PC-3 (cell line): Measurements from ENCODE around the gene UBE2Q2. TPM values are rescaled to one million over a fixed set of nuclear protein-coding genes. Genes with fewer than 3 reads are reported as not detected.
"Not testable (repeated sequence)": the region's sequence is repeated elsewhere in the genome, so short reads cannot be mapped to it uniquely, and the experiment has no call there.

Source experiments
- ATAC-seq: fragments of 200-7000 bp; cut with Tn5 transposase; 2 replicates; pipeline ENCODE4 v1.9.1; 2020; ENCODE audit warnings: mild to moderate bottlenecking, moderate library complexity
- BruUV-seq: library from RNA; stranded (reverse); fragments of 400-500 nt; replicated peaks from 2 replicates; lab custom pipeline; 2021; lab: Mats Ljungman, UMichigan
- CTCF ChIA-PET: fragments of 300-600 bp; sonication (Branson Sonifier 250); formaldehyde crosslinking; loops from one replicate; lab custom pipeline; 2022; ENCODE audit warnings: antibody characterized with exemption; lab: Charles Lee
- POLR2A ChIA-PET: fragments of 300-600 bp; sonication (Branson Sonifier 250); formaldehyde crosslinking; loops from one replicate; lab custom pipeline; 2022; ENCODE audit warnings: antibody characterized with exemption; ENCODE audit not compliant: unreplicated experiment; lab: Charles Lee
- DNase-seq: peaks from one replicate; pipeline ENCODE4 v3.0.0-alpha.2; 2015
- H2AFZ ChIP-seq: fragments of 300-600 bp; sonication (generic); 2 replicates; pipeline ENCODE4 v1.6.0; 2016; ENCODE audit warnings: antibody characterized with exemption, low read length
- H3F3A ChIP-seq: fragments of 300-600 bp; sonication (generic); one replicate; pipeline ENCODE4 v1.6.0; 2017; ENCODE audit warnings: antibody characterized with exemption, low read length, control low read depth, mild to moderate bottlenecking; ENCODE audit not compliant: unreplicated experiment
- H3K27ac ChIP-seq: fragments of 300-600 bp; sonication (generic); 2 replicates; pipeline ENCODE4 v1.5.1; 2016; ENCODE audit warnings: mild to moderate bottlenecking, low read length
- H3K27me3 ChIP-seq: fragments of 300-600 bp; sonication (generic); 2 replicates; pipeline ENCODE4 v1.6.1; 2016; ENCODE audit warnings: low read length, mixed read lengths
- H3K36me3 ChIP-seq: fragments of 300-600 bp; sonication (generic); 2 replicates; pipeline ENCODE4 v1.6.1; 2016; ENCODE audit warnings: low read depth, mixed run types, low read length, mixed read lengths
- H3K4me1 ChIP-seq: fragments of 300-600 bp; sonication (generic); 2 replicates; pipeline ENCODE4 v1.5.1; 2016; ENCODE audit warnings: low read length; ENCODE audit not compliant: insufficient read depth
- H3K4me2 ChIP-seq: fragments of 300-600 bp; sonication (generic); 2 replicates; pipeline ENCODE4 v1.6.0; 2016; ENCODE audit warnings: low read length
- H3K4me3 ChIP-seq: fragments of 300-600 bp; sonication (generic); 2 replicates; pipeline ENCODE4 v1.5.1; 2016; ENCODE audit warnings: mild to moderate bottlenecking, low read length, mixed read lengths
- H3K79me2 ChIP-seq: fragments of 300-600 bp; sonication (generic); 2 replicates; pipeline ENCODE4 v1.6.1; 2017; ENCODE audit warnings: low read length, mixed read lengths
- H3K9ac ChIP-seq: fragments of 300-600 bp; sonication (generic); 2 replicates; pipeline ENCODE4 v1.6.0; 2016; ENCODE audit warnings: mild to moderate bottlenecking, low read length
- H3K9me2 ChIP-seq: fragments of 300-600 bp; sonication (generic); replicated peaks from 2 replicates; pipeline ENCODE4 v1.6.1; 2016; ENCODE audit warnings: mixed run types, low read length, mixed read lengths
- H3K9me3 ChIP-seq: fragments of 300-600 bp; sonication (generic); 2 replicates; pipeline ENCODE4 v1.6.1; 2016; ENCODE audit warnings: low read length, mixed read lengths
- H4K20me1 ChIP-seq: fragments of 300-600 bp; sonication (generic); 2 replicates; pipeline ENCODE4 v1.6.1; 2016; ENCODE audit warnings: low read length, mixed read lengths
- CTCF ChIP-seq: fragments of 300-600 bp; sonication (generic); conservative IDR thresholded peaks from 2 replicates; pipeline ENCODE4 v1.5.1; 2017; ENCODE audit warnings: antibody characterized with exemption, low read depth, mild to moderate bottlenecking, low read length
- EZH2 ChIP-seq: fragments of 300-600 bp; sonication (generic); IDR thresholded peaks from one replicate; pipeline ENCODE4 v1.6.1; 2017; ENCODE audit warnings: antibody characterized with exemption, mild to moderate bottlenecking, low read length; ENCODE audit not compliant: unreplicated experiment
- EZH2phosphoT487 ChIP-seq: fragments of 300-600 bp; sonication (generic); IDR thresholded peaks from 2 replicates; pipeline ENCODE4 v1.6.1; 2018; ENCODE audit warnings: mild to moderate bottlenecking, antibody characterized with exemption, low read length, borderline replicate concordance
- intact Hi-C: fragments of 100-400 bp; cut with micrococcal nuclease; formaldehyde crosslinking; loops from 2 replicates; pipeline ENCODE4 v1.9.0; 2023
- total RNA-seq: library from RNA; depleted of rRNA; stranded (reverse); fragments of >200 nt; gene quantifications from 2 replicates; pipeline ENCODE4 v1.2.3, GENCODE V29; 2014

The UBE2Q2 gene
- total RNA-seq, 1 experiment from 2014 or later = 20.3 TPM

DNA sequence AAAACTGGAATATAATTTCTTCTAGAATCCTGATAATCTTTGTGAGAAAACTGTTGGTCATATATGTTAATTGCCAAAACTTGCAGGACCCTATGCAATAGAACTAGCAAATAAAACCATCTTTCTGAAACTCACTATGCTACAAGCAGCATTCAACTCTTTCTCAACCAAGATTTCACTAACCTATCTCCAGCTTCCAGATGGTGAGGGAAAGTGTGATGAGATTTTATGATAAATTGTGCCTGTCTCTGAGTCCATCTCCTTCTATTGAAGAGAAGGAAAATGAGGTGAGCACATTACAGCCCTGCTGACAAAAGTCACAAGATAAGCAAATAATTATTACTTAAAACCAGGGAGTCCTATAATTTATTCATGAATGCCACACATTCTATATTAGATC, 44.1 kb upstream of the UBE2Q2 start:
- no peaks in the 10 kb centered on the region for H3K36me3 ChIP-seq
- H4K20me1 ChIP-seq = no peaks in the 10 kb centered on the region
- H3K4me2 ChIP-seq = no peak overlapping the region
- ATAC-seq = no peak
- H3K79me2 ChIP-seq = no peaks in the 10 kb centered on the region
- H3K4me1 ChIP-seq = no peaks in the 10 kb centered on the region
- no peak overlapping the region for H3K4me3 ChIP-seq
- H2AFZ ChIP-seq = no peak overlapping the region
- POLR2A ChIA-PET = no interaction called here
- BruUV-seq = no TSS peak
- H3K27me3 ChIP-seq = peaks cover 14% of the 10 kb centered on the region; the same call in 1 of the 2 replicates
- H3F3A ChIP-seq = no peaks in the 10 kb centered on the region
- H3K9me3 ChIP-seq = no peaks in the 10 kb centered on the region
- intact Hi-C loops = no loop called here
- H3K27ac ChIP-seq = no peak overlapping the region
- CTCF ChIA-PET = no interaction called here
- TF ChIP-seq EZH2phosphoT487 = no peak
- TF ChIP-seq CTCF = no peak
- no peak for TF ChIP-seq EZH2
- no peak for DNase-seq
- no peaks in the 10 kb centered on the region for H3K9me2 ChIP-seq
- H3K9ac ChIP-seq = no peak overlapping the region

GRCh38 chr15:75800409-75800808, 42.8 kb upstream of the UBE2Q2 start:
- H3F3A ChIP-seq, H4K20me1 ChIP-seq, H2AFZ ChIP-seq, H3K4me1 ChIP-seq, H3K36me3 ChIP-seq, H3K9ac ChIP-seq, CTCF ChIA-PET, H3K27ac ChIP-seq, DNase-seq, intact Hi-C loops, H3K9me3 ChIP-seq, POLR2A ChIA-PET, H3K4me2 ChIP-seq, BruUV-seq, H3K79me2 ChIP-seq, H3K9me2 ChIP-seq, ATAC-seq, H3K4me3 ChIP-seq: not testable (repeated sequence)
- H3K27me3 ChIP-seq = peaks cover 14% of the 10 kb centered on the region; the same call in 1 of the 2 replicates

- no TSS peak for BruUV-seq
- intact Hi-C loops = loop anchor here (1.0 to 2.0 kb wide), 2 partner anchors 74 to 117 kb away; no protein-coding TSS in a partner anchor
- H3K36me3 ChIP-seq = no peaks in the 10 kb centered on the region
- ATAC-seq (peak; percentile 99), DNase-seq (peak; percentile 80)
- peaks cover 14% of the 10 kb centered on the region; the same call in 1 of the 2 replicates for H3K27me3 ChIP-seq
- peak overlapping the region; percentile 80 for H3K4me2 ChIP-seq
- H3K9me2 ChIP-seq = no peaks in the 10 kb centered on the region
- peak; percentile 70 for TF ChIP-seq CTCF
- TF ChIP-seq EZH2 = no peak
- H3K79me2 ChIP-seq = no peaks in the 10 kb centered on the region
- H3K4me3 ChIP-seq = peak overlapping the region; percentile 50
- H3K9me3 ChIP-seq = no peaks in the 10 kb centered on the region
- no peaks in the 10 kb centered on the region for H3F3A ChIP-seq
- ChIA-PET POLR2A (no interaction called here), CTCF (interaction anchor here (0.6 to 1.6 kb wide), 2 partner anchors 116 to 315 kb away, joined by 3 to 6 read pairs; no protein-coding TSS in a partner anchor)
- H4K20me1 ChIP-seq = no peaks in the 10 kb centered on the region
- H3K27ac ChIP-seq = no peak overlapping the region
- no peak overlapping the region for H3K9ac ChIP-seq
- no peaks in the 10 kb centered on the region for H3K4me1 ChIP-seq
- H2AFZ ChIP-seq = peak overlapping the region; percentile 89
These were observed 41.2 kb upstream of the UBE2Q2 start for GRCh38 chr15:75801859-75802593.

DNA sequence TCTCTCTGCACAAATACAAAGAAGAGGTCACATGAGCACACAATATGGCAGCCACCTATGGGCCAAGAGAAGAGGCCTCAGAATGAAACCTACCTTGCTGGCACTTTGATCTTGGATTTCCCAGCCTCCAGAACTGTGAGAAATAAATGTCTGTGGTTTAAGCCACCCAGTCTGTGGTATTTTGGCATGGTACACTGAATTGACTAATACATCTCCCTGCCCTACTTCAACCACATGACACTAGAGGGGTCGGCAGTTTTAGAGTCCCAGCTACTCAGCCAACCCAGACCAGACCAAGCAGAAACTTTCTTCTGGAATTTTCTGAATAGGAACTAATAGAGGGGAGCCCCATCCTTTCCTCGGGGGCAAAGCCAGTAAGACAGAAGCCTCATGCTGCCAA, 35.8 kb upstream of the UBE2Q2 start:
- H3K27ac ChIP-seq, H3K9me3 ChIP-seq, CTCF ChIA-PET, H3K27me3 ChIP-seq, H3K9ac ChIP-seq, ATAC-seq, H3K79me2 ChIP-seq, H3K4me2 ChIP-seq, H2AFZ ChIP-seq, H3K4me3 ChIP-seq, intact Hi-C loops, H3K36me3 ChIP-seq, DNase-seq, H4K20me1 ChIP-seq, POLR2A ChIA-PET, H3K4me1 ChIP-seq, H3F3A ChIP-seq, H3K9me2 ChIP-seq, BruUV-seq: not testable (repeated sequence)

GRCh38 chr15:75808009-75808408, 35.2 kb upstream of the UBE2Q2 start:
- H2AFZ ChIP-seq, H3K4me2 ChIP-seq, H3F3A ChIP-seq, H4K20me1 ChIP-seq, H3K27ac ChIP-seq, H3K36me3 ChIP-seq, H3K9me3 ChIP-seq, DNase-seq, BruUV-seq, H3K4me1 ChIP-seq, H3K4me3 ChIP-seq, ATAC-seq, H3K9ac ChIP-seq, intact Hi-C loops, H3K27me3 ChIP-seq, CTCF ChIA-PET, POLR2A ChIA-PET, H3K79me2 ChIP-seq, H3K9me2 ChIP-seq: not testable (repeated sequence)
